ENCODE results near the gene TMTC2.

DNA sequence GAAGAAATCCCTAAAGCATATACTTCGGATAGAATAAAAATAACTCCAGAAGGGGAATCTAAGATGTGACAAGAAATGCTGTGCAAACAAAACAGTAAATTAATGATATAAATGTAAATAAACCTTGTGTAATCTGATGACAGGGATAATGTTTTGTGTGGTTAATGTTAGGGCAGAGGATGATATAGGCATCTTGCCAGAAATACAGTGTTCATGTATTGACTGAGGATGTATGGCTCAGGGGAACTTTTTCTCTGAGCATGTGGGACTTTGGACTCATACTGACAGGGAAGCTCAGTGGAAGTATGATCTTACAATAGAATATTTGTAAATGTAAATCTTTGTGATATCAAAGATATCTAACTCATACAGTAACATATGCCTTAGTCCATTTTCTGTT lies 420.2 kb downstream of the TMTC2 start:
- TF ChIP-seq EZH2phosphoT487 (IDR thresholded peaks at IDR 0.05; ENCODE audit: low read depth): no peak
- TF ChIP-seq, protein P1, sequence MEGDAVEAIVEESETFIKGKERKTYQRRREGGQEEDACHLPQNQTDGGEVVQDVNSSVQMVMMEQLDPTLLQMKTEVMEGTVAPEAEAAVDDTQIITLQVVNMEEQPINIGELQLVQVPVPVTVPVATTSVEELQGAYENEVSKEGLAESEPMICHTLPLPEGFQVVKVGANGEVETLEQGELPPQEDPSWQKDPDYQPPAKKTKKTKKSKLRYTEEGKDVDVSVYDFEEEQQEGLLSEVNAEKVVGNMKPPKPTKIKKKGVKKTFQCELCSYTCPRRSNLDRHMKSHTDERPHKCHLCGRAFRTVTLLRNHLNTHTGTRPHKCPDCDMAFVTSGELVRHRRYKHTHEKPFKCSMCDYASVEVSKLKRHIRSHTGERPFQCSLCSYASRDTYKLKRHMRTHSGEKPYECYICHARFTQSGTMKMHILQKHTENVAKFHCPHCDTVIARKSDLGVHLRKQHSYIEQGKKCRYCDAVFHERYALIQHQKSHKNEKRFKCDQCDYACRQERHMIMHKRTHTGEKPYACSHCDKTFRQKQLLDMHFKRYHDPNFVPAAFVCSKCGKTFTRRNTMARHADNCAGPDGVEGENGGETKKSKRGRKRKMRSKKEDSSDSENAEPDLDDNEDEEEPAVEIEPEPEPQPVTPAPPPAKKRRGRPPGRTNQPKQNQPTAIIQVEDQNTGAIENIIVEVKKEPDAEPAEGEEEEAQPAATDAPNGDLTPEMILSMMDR (IDR thresholded peaks at IDR 0.05; ENCODE audit: low read depth, low read length): no peak
